Measurements from ENCODE around the gene RALGDS.

DNA sequence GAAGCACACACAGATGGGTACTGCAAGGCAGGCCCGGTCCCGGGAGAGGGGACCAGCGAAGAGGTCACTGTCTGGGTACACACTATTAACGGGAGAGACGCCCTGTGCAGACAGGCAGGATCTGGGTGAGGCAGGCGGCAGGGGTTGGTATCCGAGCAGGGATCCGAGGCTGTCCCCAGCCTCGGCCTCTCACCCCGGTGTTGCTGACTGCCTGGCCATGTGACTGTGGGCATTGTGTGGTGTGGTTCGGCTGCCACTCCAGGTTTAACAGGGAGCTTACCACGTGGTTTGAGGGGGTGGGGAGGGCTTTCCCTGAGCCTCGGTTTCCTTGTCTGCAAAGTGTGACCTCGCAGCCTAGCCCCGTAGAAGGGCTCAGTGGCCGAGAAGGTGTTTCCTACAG lies 11.1 kb upstream of the RALGDS start:
- TF ChIP-seq, protein P1, sequence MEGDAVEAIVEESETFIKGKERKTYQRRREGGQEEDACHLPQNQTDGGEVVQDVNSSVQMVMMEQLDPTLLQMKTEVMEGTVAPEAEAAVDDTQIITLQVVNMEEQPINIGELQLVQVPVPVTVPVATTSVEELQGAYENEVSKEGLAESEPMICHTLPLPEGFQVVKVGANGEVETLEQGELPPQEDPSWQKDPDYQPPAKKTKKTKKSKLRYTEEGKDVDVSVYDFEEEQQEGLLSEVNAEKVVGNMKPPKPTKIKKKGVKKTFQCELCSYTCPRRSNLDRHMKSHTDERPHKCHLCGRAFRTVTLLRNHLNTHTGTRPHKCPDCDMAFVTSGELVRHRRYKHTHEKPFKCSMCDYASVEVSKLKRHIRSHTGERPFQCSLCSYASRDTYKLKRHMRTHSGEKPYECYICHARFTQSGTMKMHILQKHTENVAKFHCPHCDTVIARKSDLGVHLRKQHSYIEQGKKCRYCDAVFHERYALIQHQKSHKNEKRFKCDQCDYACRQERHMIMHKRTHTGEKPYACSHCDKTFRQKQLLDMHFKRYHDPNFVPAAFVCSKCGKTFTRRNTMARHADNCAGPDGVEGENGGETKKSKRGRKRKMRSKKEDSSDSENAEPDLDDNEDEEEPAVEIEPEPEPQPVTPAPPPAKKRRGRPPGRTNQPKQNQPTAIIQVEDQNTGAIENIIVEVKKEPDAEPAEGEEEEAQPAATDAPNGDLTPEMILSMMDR (IDR thresholded peaks at IDR 0.05 in 2 of 3, conservative IDR thresholded peaks at IDR 0.05 in 1 of 3; ENCODE audit: borderline replicate concordance in 1 of 3, insufficient read depth in 1 of 3, low read depth in 2 of 3, low read length in 2 of 3), result no peak
- TF ChIP-seq, protein P2, sequence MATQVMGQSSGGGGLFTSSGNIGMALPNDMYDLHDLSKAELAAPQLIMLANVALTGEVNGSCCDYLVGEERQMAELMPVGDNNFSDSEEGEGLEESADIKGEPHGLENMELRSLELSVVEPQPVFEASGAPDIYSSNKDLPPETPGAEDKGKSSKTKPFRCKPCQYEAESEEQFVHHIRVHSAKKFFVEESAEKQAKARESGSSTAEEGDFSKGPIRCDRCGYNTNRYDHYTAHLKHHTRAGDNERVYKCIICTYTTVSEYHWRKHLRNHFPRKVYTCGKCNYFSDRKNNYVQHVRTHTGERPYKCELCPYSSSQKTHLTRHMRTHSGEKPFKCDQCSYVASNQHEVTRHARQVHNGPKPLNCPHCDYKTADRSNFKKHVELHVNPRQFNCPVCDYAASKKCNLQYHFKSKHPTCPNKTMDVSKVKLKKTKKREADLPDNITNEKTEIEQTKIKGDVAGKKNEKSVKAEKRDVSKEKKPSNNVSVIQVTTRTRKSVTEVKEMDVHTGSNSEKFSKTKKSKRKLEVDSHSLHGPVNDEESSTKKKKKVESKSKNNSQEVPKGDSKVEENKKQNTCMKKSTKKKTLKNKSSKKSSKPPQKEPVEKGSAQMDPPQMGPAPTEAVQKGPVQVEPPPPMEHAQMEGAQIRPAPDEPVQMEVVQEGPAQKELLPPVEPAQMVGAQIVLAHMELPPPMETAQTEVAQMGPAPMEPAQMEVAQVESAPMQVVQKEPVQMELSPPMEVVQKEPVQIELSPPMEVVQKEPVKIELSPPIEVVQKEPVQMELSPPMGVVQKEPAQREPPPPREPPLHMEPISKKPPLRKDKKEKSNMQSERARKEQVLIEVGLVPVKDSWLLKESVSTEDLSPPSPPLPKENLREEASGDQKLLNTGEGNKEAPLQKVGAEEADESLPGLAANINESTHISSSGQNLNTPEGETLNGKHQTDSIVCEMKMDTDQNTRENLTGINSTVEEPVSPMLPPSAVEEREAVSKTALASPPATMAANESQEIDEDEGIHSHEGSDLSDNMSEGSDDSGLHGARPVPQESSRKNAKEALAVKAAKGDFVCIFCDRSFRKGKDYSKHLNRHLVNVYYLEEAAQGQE (IDR thresholded peaks at IDR 0.05; ENCODE audit: low read depth), result no peak
- TF ChIP-seq EZH2 (IDR thresholded peaks at IDR 0.05) (no peak), POLR2A (IDR thresholded peaks at IDR 0.05; ENCODE audit: borderline replicate concordance, extremely low read depth, insufficient read depth, insufficient read length) (no peak), EZH2phosphoT487 (IDR thresholded peaks at IDR 0.05; ENCODE audit: borderline replicate concordance) (no peak), ZNF274 (IDR thresholded peaks at IDR 0.05; ENCODE audit: low read depth, low read length) (no peak), POLR2AphosphoS5 (IDR thresholded peaks at IDR 0.05; ENCODE audit: low read depth, low read length) (no peak), YY1 (IDR thresholded peaks at IDR 0.05; ENCODE audit: extremely low read depth, insufficient replicate concordance, low read depth, low read length) (no peak), RAD21 (IDR thresholded peaks at IDR 0.05; ENCODE audit: low read depth) (no peak)
- TF ChIP-seq, protein P3, sequence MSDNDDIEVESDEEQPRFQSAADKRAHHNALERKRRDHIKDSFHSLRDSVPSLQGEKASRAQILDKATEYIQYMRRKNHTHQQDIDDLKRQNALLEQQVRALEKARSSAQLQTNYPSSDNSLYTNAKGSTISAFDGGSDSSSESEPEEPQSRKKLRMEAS (IDR thresholded peaks at IDR 0.05), result no peak
- TF ChIP-seq, protein P4, sequence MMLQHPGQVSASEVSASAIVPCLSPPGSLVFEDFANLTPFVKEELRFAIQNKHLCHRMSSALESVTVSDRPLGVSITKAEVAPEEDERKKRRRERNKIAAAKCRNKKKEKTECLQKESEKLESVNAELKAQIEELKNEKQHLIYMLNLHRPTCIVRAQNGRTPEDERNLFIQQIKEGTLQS (IDR thresholded peaks at IDR 0.05), result no peak
